HL-60/S4 (cell line): ENCODE measurements around the gene LAMTOR4.

ENCODE experiments used
- in situ Hi-C: fragments of 300-500 bp; cut with MboI; formaldehyde crosslinking; loops from 2 replicates; pipeline ENCODE4 v1.14.3; 2022; ENCODE audit warnings: low sequenced_read_pairs

Gene LAMTOR4

GRCh38 chr7:100152937-100153666, 4.4 kb downstream of the LAMTOR4 start:
- in situ Hi-C loops: no loop called here

GRCh38 chr7:100153708-100154535, 5.2 kb downstream of the LAMTOR4 start:
- in situ Hi-C loops: no loop called here

- in situ Hi-C loops: no loop called here
Measured at GRCh38 chr7:100154651-100155491, 6.2 kb downstream of the LAMTOR4 start.

DNA sequence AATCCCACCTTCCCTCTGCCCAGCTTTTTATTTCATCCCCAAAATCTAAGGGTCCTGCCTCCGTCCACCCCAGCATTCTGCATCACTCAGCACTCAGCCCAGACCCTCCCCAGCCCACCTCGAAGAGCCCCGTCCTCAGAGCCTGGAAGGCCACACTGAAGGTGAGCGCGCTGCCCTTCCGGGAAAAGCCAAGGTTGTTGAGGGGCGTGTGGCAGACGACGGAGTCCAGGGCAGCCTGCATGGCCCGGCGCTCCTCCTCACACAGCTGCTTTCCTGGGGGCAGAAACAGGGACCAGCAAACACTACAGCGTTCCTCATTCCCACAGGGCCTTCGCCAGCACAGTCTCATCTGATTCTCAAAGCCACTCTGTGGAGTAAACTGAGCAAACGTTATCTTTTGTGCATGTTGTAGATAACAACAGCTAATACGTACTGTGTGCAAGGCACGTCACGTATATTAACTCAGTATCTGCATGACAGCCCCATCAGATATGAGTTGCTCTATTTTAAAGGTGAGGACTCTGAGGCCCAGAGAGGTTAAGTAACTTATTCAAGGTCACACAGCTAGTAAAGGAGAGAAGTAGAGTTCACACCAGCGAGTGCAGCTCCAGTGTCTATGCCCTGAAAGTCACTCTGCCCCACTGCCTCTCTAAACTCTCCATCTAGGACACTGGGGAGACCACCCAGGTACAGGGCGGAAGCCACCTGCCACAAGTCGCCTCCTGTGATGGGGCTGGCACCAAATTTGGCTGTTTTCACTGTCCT, 7.0 kb downstream of the LAMTOR4 start:
- in situ Hi-C loops: no loop called here

DNA sequence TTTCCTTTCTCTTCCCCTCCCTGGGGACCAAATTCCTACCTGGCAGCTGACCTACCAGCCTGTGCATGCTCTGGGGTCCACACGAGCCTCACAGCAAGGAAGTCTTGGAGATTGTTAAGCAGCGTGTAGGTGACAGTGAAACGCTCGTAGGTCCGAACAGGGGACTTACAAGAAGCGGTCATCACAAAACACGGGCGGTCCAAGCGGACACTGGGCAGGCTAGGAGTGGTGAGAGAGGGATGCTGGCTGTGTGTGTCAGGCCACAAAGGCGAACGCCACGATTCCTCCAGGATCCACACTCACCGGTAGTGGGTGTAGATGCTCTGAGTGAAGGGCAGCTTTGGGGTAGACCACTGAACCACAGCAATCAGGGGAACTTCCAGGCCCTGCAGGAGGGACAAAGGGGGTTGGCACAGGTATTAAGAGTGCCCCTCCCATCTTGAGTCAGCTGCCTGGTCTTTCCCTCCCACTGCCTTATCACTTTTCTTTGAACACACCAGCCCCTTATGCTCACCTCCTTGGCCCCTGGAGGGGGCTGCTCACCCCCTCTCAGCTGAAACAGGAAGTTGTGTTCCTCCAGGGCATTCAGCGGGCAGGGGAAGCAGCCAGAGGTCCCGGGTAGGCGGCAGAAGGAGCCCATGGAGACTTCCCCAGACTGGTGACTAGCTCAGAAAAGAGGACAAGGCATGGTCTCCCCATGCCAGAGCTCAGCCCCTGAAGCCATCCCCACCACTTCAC, 7.8 kb downstream of the LAMTOR4 start:
- in situ Hi-C loops: no loop called here

- in situ Hi-C loops: no loop called here
Measured at GRCh38 chr7:100157069-100157333, 8.3 kb downstream of the LAMTOR4 start.

- in situ Hi-C loops: no loop called here
Measured at GRCh38 chr7:100157334-100158228, 8.9 kb downstream of the LAMTOR4 start.

DNA sequence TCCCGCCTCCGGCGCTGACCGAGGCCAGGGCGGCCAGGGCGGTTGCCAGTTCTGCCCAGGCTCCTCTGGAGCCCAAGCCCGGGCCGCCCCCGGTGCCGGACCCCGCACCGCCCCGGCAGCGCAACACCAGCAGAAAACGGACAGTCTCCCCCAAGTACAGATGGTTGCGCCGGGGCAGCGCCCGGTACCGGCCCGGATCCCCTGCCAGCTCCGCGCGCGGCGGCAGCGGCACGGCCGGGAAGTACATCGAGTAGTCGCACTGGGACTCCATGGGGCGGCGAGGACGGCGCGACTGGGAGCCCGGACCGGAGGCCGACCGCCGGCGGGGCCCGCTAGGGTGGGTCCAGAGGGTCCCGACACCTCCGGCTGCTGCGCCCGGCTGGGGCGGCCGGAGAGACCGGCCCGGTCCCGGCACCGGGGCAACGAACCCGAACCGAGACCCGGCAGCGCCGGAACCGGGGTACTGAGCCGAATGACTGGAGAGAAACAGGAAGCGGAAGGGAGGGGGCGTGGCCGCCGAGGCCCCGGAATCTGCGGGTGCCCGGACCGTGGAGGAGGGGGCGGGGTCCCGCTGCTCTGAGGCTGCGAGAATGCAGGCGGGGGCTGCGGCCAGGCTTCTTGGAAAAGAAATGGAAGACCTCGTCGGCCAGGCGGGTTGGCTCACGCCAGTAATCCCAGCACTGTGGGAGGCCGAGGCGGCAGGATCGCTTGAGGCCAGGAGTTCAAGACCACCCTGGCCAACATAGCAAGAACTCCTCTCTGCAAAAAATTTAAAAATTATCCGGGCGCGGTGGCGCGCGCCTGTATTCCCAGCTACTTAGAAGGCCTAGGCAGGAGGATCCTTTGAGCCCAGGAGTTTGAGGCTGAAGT, 9.7 kb downstream of the LAMTOR4 start, which contains the start of gene TRAPPC14:
TRAPPC14 (minus strand) TSS at position 495 of the 870 bp plus-strand sequence; CDS start at position 271, 224 bp downstream.
- in situ Hi-C loops: no loop called here

DNA sequence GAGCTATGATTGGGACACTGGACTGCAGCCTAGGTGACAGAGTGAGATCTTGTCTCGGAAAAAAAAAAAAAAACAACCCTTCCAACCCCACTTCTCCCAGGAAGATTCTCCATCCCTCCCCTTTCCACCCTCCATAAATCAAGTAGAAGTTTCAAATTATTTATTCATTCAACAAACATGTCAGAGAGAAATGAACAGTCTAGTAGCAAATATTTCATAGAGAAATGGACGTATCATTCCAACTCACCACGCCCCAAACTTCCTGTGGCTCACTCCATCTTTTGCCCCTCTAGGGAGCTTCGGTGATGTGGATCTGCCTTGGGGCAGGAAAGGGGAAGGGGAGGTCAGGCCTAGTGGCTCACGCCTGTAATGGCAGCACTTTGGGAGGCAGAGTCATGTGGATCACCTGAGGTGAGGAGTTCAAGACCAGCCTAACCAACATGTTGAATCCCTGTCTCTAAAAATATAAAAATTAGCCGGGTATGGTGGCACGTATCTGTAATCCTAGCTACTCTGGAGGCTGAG, 10.4 kb downstream of the LAMTOR4 start:
- in situ Hi-C loops: no loop called here

- in situ Hi-C loops: no loop called here
Measured at GRCh38 chr7:100160067-100160466, 11.3 kb downstream of the LAMTOR4 start.

DNA sequence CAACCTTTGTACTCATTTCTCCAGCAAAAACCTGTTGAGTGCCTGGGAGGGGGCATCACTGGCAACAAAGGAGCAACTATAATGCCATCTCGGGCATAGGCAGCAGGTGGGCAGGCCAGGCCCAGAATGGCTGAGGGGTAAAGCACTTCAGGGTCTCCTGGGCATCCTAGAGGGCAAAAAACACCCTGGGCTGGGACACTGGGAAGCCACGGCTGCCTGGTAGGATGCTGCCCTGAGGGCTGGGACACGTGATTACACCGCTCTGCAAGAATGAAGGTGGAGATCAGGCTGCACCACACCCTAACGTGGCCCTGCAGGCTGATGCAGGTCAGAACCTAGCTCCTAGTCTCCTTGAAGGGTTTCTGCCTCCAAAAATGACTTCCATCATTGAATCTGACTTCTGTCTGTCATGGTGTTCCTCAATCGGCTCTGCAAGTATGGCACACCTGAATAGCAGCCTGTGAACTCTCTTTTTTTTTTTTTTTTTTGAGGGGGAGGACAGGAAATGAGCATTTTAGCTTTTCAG, 14.4 kb downstream of the LAMTOR4 start:
- in situ Hi-C loops: no loop called here

DNA sequence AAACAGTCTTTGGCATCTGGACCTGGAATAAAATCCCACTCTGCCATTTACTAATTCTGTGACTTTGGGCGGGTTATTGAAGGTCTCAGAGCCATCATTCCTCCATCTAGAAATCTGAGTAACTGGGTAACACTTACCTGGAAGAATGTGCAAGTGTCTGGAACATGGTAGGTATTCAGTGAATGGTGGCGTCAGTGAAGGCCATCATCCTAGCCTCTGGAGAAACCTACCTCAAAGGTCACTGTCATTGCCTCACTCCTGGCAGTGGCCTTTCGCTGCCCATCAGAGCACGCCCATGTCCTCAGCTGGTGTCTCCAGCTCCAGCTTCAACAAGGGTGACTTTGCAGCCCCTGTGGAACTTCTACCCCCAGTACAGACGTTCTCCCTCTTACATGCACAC, 15.2 kb downstream of the LAMTOR4 start:
- in situ Hi-C loops: no loop called here

DNA sequence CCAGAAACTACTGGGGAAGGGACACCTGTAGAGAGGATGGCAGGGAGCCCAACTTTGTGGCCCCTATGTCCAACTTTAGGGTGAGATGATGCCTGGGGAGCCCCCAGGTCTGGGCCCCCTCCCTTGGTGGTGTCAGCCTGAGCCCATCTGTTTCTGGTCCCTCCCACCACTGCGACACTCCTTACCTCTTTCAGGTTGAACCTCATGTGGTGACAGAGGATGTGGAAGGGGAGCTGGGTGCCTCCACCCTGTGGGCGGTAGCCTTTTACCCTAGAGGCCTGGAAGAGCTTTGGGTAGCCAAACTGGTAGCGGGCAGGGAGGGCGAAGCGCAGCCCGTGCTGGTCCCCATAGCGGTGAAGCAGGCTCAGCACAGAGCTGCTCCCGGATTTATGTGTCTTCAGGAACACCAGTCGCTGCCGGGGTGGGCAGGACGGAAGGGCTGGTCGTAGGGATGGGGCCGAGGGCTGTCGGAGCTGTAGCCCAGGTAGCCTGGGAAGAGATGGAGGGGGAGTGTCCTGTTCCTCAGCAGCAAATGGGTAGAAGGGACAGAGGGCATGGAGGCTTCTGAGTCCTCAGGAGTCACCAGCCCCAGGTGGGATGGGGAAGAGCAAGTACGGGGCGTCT, 17.7 kb downstream of the LAMTOR4 start:
- in situ Hi-C loops: no loop called here

DNA sequence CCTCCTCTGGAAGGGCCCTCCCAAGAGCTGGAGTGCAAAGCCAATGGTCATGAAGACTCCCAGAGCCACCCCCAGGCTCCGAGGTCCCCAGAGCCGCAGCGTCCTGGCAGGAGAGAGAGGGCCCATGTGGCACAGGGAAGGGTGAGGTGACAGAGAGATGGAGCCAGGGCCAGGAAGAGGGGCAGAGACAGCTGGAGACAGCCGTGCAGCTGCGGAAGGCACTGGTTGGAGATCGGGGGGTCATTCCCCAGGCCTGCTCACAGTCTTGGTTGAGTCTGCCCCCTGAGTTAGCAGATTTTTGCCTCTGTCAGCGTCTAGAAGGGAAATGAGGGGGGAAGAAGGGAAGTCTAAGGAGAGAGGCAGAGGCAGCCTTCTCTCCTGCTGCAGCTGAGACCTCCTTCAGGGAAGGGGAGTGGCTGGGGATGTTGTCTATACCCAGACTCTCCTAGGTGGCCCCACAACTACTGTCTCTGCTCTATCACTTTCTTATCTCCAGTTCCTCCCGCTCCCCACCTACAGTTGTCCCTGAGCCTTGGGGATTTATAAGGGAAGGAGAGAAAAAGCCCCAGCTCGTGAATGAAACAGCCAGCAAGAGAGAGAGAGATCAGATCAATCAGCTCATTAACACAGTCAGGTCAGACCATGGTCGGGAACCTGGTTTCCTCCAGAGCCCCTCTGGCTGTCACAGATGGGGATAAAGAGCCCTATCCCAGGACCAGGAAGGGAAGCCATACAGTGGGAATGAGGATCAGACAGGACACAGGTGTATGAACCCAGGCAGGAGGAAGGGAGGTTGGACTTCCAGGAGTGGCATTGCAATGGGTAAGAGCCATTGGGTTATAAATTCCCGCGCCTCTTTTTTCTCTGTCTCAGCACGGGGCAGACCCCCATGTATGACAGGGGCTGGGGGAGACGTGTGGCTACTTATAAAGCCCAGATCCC, 18.5 kb downstream of the LAMTOR4 start:
- in situ Hi-C loops: no loop called here

GRCh38 chr7:100167912-100168323, 19.2 kb downstream of the LAMTOR4 start:
- in situ Hi-C loops: no loop called here
